ENCODE measurements around the gene SYT1.

DNA sequence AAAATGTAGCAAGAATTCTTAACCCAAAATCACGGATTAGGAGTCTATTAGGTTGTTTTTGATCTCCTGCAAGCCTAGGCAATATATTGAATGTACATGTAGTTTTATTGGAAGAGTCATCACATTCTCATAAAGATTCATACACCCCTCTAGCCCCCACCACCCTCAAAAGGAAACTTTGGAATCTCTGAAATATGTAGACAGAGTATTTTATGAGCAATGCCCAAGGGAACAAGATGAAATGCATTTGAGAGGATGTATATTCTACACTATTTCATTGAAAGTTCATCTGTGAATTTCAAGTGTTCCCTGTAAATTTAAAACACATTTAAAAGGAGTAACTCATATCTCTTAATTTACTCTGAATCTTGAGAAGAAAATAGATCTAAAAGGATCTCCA, 103.7 kb downstream of the SYT1 start:
- TF ChIP-seq, protein P1, sequence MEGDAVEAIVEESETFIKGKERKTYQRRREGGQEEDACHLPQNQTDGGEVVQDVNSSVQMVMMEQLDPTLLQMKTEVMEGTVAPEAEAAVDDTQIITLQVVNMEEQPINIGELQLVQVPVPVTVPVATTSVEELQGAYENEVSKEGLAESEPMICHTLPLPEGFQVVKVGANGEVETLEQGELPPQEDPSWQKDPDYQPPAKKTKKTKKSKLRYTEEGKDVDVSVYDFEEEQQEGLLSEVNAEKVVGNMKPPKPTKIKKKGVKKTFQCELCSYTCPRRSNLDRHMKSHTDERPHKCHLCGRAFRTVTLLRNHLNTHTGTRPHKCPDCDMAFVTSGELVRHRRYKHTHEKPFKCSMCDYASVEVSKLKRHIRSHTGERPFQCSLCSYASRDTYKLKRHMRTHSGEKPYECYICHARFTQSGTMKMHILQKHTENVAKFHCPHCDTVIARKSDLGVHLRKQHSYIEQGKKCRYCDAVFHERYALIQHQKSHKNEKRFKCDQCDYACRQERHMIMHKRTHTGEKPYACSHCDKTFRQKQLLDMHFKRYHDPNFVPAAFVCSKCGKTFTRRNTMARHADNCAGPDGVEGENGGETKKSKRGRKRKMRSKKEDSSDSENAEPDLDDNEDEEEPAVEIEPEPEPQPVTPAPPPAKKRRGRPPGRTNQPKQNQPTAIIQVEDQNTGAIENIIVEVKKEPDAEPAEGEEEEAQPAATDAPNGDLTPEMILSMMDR (IDR thresholded peaks at IDR 0.05) = no peak
- no peak for TF ChIP-seq POLR2AphosphoS5 (IDR thresholded peaks at IDR 0.05)
